COR-L47 (cell line): ENCODE results near the gene FNIP2.
"Not testable (repeated sequence)": the region's sequence is repeated elsewhere in the genome, so short reads cannot be mapped to it uniquely, and the experiment has no call there.

ENCODE experiments used
- DNase-seq: peaks from one replicate; lab custom pipeline; 2025; lab: John Stamatoyannopoulos, UW

The FNIP2 gene

DNA sequence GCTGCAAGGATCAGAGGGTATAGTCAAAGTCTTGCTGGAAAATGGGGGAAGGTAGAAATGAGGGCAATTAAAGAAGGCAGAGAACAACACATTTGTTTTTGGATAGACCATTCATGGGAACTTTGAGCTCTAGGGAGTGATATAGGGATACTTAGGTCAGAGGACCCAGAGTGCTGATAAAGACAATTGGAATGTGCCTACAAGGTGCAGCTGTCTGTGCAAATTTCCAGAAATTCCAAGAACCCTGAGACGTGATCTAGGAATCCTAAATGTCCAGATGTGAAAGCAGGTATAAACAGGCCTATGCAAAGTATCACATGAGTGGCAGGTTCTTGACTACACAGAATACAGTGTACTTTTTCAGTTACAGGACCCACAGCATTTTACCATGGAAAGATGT, 24.2 kb downstream of the FNIP2 start:
- DNase-seq = no peak

DNA sequence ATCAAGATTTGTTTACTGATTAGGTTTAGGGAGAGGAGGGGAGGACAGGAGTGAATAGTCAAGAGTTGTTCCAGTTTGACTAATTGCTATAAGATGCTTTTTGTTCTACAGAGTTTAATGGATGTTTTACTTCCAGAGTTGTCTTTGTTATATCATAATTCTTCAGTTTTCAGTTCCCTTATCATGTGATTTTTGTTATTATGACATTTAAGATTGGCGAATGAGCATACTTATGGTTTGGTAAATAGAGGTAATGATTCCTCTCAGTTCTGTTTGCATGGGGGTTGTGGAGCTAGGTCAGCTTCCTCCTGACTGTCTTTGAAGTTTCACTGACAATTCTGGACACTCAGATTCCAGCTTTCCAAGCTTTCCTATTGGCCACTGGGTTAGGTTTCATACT, 24.6 kb downstream of the FNIP2 start:
- not testable (repeated sequence) for DNase-seq

GRCh38 chr4:158796370-158797140, 27.7 kb downstream of the FNIP2 start:
- DNase-seq = no peak

GRCh38 chr4:158798062-158798461, 29.2 kb downstream of the FNIP2 start:
- DNase-seq = no peak

DNA sequence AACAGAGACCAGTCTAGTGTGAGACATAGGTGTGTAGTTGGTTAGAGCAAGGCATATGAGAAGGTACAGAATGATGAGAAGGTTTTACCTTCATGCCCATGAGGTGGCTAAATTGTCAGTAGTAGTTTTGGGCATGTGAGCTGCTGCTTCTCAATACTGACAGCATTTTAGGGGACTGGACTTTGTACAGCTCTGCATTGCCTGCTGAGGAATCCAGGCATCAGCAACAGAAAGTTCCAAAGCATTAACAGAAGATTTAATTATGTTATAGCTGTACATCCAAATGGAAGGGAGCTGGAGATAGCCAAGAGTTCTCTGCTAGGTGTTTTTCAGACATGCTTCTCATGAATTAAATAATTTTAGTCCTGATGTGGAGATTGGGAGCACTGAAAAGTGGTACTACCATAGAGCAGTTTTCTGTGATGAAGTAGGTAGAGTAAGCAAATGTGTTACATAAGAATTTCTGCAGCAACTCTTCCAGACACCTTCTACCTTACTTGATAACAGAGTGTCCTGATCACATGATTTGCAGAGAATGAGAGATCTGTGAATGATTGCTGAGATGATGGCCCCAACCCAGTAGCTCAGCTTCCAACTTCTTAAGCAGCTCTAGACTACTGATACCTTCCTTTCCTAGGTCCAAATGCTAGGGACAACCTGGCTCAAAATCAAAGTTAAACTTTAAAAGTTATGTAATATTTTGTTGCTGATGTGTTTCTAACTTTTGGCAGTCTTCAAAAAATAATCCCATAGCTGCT, 30.4 kb downstream of the FNIP2 start:
- no peak for DNase-seq

GRCh38 chr4:158799856-158800255, 31.0 kb downstream of the FNIP2 start:
- no peak for DNase-seq

- DNase-seq = no peak
Measured at GRCh38 chr4:158801066-158801465, 32.2 kb downstream of the FNIP2 start.

GRCh38 chr4:158801677-158802076, 32.9 kb downstream of the FNIP2 start:
- no peak for DNase-seq

- DNase-seq = no peak
Measured at GRCh38 chr4:158802914-158803313, 34.1 kb downstream of the FNIP2 start.

- no peak for DNase-seq
Measured at GRCh38 chr4:158805635-158806471, 37.0 kb downstream of the FNIP2 start.

DNA sequence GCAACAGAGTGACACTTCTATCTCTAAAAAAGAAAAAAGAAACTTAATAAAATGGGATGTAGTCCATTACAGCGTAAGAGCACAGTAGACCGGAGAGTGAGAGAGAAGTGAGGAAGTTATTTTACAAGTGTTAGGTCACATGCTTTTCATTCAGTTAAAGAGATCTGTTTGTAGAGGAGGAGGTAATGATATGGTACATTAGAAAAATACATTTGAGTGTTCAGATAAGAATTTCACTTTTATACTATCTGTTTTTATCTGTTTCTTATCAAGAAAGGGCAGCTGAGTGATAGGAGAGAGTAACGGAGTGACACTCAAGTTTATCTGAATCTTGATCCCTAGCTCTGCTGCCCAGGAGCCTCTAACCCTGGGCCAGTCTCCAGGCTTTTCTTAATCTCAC, 38.9 kb downstream of the FNIP2 start:
- no peak for DNase-seq

DNA sequence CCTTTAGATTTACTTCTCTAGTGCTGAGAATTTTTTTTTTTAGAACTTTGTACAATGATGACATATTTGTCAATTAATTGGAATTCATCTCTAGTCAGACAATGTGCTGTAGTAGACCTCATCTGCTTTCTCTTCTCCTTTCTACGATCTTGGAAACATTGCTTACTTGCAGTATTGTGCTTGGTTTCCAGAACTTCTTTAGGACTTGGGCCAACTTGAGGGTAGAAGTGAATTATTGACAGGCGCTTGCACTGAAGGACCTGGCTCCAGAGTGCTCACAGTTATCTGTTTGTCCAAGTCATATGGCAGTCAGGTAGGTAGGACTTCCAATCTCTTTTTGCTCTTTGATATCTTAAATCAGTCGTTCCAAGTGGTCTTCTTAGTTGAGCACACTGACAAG, 39.6 kb downstream of the FNIP2 start:
- DNase-seq = no peak

GRCh38 chr4:158809208-158809607, 40.4 kb downstream of the FNIP2 start:
- not testable (repeated sequence) for DNase-seq

- DNase-seq = no peak
Measured at GRCh38 chr4:158809611-158810486, 41.0 kb downstream of the FNIP2 start.

- DNase-seq = no peak
Measured at GRCh38 chr4:158810487-158811215, 41.8 kb downstream of the FNIP2 start.

- no peak for DNase-seq
Measured at GRCh38 chr4:158811216-158811540, 42.4 kb downstream of the FNIP2 start.

DNA sequence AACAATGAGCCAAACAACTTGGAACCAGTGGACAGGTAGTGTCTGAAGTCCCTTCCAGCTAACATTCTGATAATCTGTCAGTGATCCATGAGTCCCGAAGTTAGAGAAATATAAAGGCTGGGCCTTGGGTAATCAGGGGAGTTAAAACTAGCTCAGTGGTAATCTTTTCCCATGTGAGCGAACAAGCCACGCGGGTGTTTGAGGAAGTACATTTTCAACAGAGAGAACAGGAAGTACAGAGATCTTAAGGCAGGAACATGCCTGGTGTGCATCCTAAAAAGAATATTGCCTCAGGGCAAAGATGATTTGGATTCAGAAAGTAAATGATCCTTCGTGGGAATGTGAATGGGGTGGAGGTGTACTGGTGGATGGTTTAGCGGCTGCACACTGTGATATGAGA, 42.9 kb downstream of the FNIP2 start:
- DNase-seq = no peak

DNA sequence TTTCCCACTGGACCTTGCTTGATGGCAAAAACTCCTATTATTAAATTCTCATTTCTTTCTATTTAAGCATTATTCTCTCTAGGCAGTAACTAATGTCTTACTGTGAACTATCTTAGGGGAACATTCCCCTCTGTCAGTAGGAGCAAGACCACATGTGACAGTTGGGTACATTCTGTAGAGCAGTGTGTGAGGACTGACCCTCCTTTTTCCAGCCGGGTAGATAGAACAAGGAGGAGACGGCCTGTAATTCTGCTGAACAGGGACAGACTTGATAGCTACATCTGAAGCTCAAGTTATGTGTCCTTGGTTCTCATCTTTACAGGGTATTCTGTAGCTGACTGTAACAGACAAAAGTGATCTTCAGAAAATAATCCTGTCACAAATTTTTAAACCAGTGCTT, 43.3 kb downstream of the FNIP2 start:
- no peak for DNase-seq

- no peak for DNase-seq
Measured at GRCh38 chr4:158812543-158812942, 43.7 kb downstream of the FNIP2 start.

- no peak for DNase-seq
Measured at GRCh38 chr4:158813113-158813512, 44.3 kb downstream of the FNIP2 start.

- no peak for DNase-seq
Measured at GRCh38 chr4:158814207-158814606, 45.4 kb downstream of the FNIP2 start.
